Left renal cortex interstitium (tissue), 4 donors: ENCODE results near the gene TES. TPM values are rescaled to one million over a fixed set of nuclear protein-coding genes. Genes with fewer than 3 reads are reported as not detected.
A peak's percentile ranks its signal among the peaks of the same experiment; 100 is the strongest.
"Not testable (repeated sequence)": the region's sequence is repeated elsewhere in the genome, so short reads cannot be mapped to it uniquely, and the experiment has no call there.

Source experiments
- DNase-seq, 4 donors: peaks; one replicate each; pipeline ENCODE4 v3.0.0-alpha.2; 2013; ENCODE audit warnings: low read depth in 4 of 4, low spot score in 2 of 4, missing footprints in 1 of 4
- polyA plus RNA-seq, 4 donors: library from polyadenylated mRNA; unstranded; fragments of 120-200 nt; gene quantifications; one replicate each; pipeline ENCODE4 v1.2.1, GENCODE V29; 2013; ENCODE audit not compliant: insufficient read length in 4 of 4

The TES gene
- polyA plus RNA-seq, 4 donors = 65.5 to 85.5 (median 79.3) TPM

GRCh38 chr7:116240024-116240668, 29.8 kb downstream of the TES start:
- peak in 1 of 4 donors; percentile 38 for DNase-seq

GRCh38 chr7:116241291-116241690, 31.0 kb downstream of the TES start:
- DNase-seq = no peak

- DNase-seq = no peak
Measured at GRCh38 chr7:116242178-116242577, 31.8 kb downstream of the TES start.

GRCh38 chr7:116242759-116243158, 32.4 kb downstream of the TES start:
- no peak for DNase-seq

- DNase-seq = not testable (repeated sequence)
Measured at GRCh38 chr7:116244803-116245202, 34.5 kb downstream of the TES start.

GRCh38 chr7:116246357-116246756, 36.0 kb downstream of the TES start:
- DNase-seq = no peak

GRCh38 chr7:116249969-116250553, 39.7 kb downstream of the TES start:
- no peak for DNase-seq

- no peak for DNase-seq
Measured at GRCh38 chr7:116251675-116252074, 41.3 kb downstream of the TES start.

- DNase-seq = no peak
Measured at GRCh38 chr7:116252249-116252648, 41.9 kb downstream of the TES start.

- DNase-seq = no peak
Measured at GRCh38 chr7:116257156-116257555, 46.8 kb downstream of the TES start.

- peak in 2 of 4 donors; percentile 19 to 27 for DNase-seq
Measured at GRCh38 chr7:116258734-116259133, 48.4 kb downstream of the TES start.

GRCh38 chr7:116259156-116259870, 49.0 kb downstream of the TES start:
- no peak for DNase-seq

GRCh38 chr7:116259871-116260440, 49.6 kb downstream of the TES start:
- no peak for DNase-seq

- DNase-seq = no peak
Measured at GRCh38 chr7:116261904-116262303, 51.6 kb downstream of the TES start.

- DNase-seq = no peak
Measured at GRCh38 chr7:116265881-116266280, 55.5 kb downstream of the TES start.

- DNase-seq = no peak
Measured at GRCh38 chr7:116269466-116269865, 59.1 kb downstream of the TES start.

GRCh38 chr7:116271161-116271913, 61.0 kb downstream of the TES start:
- DNase-seq = peak in 1 of 4 donors; percentile 29

GRCh38 chr7:116271963-116272886, 61.9 kb downstream of the TES start:
- peak in 1 of 4 donors; percentile 12 for DNase-seq

- no peak for DNase-seq
Measured at GRCh38 chr7:116273283-116273917, 63.1 kb downstream of the TES start.
